OCI-LY7 (cell line): ENCODE measurements around the gene SLC7A11.

Experiments used
- EZH2phosphoT487 ChIP-seq: fragments of 200-600 bp; sonication (generic); IDR thresholded peaks from 2 replicates; pipeline ENCODE4 v1.6.1; 2018; ENCODE audit warnings: low read depth, borderline replicate concordance, mild to moderate bottlenecking, mixed run types, antibody characterized with exemption, low read length, moderate library complexity, mixed read lengths
- TF ChIP-seq, protein P1 (sequence below): fragments of 200-600 bp; sonication (generic); conservative IDR thresholded peaks from 2 replicates; pipeline ENCODE4 v1.5.1; 2014; ENCODE audit warnings: mild to moderate bottlenecking, antibody characterized with exemption, low read length, moderate library complexity, mixed read lengths

DNA sequence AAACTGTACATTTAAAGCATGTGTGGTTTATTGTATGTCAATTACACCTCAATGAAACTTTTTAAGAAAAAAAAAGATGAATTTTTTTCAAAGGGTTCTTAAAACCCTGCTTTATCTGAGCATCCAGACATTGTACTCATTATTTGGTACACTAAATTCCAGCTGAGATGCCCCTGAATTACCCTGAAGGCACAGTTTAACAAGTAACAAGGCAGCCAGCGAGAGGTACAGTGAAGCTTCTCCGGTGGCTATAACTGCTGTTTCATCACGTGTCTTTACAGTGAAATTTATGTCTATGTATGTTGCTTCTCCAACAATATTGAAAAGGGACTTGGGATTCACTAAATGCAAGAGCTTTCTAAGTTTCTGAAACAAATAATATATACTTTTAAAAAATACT lies 15.8 kb downstream of the SLC7A11 start:
- TF ChIP-seq, protein P1, sequence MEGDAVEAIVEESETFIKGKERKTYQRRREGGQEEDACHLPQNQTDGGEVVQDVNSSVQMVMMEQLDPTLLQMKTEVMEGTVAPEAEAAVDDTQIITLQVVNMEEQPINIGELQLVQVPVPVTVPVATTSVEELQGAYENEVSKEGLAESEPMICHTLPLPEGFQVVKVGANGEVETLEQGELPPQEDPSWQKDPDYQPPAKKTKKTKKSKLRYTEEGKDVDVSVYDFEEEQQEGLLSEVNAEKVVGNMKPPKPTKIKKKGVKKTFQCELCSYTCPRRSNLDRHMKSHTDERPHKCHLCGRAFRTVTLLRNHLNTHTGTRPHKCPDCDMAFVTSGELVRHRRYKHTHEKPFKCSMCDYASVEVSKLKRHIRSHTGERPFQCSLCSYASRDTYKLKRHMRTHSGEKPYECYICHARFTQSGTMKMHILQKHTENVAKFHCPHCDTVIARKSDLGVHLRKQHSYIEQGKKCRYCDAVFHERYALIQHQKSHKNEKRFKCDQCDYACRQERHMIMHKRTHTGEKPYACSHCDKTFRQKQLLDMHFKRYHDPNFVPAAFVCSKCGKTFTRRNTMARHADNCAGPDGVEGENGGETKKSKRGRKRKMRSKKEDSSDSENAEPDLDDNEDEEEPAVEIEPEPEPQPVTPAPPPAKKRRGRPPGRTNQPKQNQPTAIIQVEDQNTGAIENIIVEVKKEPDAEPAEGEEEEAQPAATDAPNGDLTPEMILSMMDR: no peak
- TF ChIP-seq EZH2phosphoT487: no peak
